ENCODE measurements around the gene RERE.

RERE gene

GRCh38 chr1:8467308-8467707 lies 350.1 kb downstream of the RERE start:
- TF ChIP-seq CTCF (IDR thresholded peaks at IDR 0.05; ENCODE audit: insufficient read depth, low read length, poor library complexity, severe bottlenecking) (no peak), EZH2phosphoT487 (conservative IDR thresholded peaks at IDR 0.05; ENCODE audit: low read length) (no peak)
- H3K27ac ChIP-seq (ENCODE audit: low read depth, low read length) = no peak overlapping the region

GRCh38 chr1:8465692-8466091 lies 351.7 kb downstream of the RERE start:
- Histone ChIP-seq H3K9ac (ENCODE audit: low read length) (no peak overlapping the region), H2AFZ (ENCODE audit: low read depth, low read length, severe bottlenecking) (no peak overlapping the region), H3K27me3 (ENCODE audit: low read length) (no peaks in the 10 kb centered on the region), H3K9me2 (replicated peaks; ENCODE audit: insufficient read depth, low read length) (no peaks in the 10 kb centered on the region), H3K36me3 (ENCODE audit: low read length) (no peaks in the 10 kb centered on the region), H4K20me1 (ENCODE audit: low read depth, low read length) (no peaks in the 10 kb centered on the region), H3K4me2 (ENCODE audit: low read depth, low read length, poor library complexity, severe bottlenecking) (no peak overlapping the region), H3K79me2 (ENCODE audit: insufficient read depth, low read length) (peaks cover 3% of the 10 kb centered on the region; the same call in 1 of the 2 replicates), H3K9me3 (ENCODE audit: insufficient read depth, low read length) (no peaks in the 10 kb centered on the region), H3K4me3 (ENCODE audit: insufficient read depth, low read length, poor library complexity, severe bottlenecking) (no peak overlapping the region), H3F3A (ENCODE audit: insufficient read depth) (no peaks in the 10 kb centered on the region), H3K27ac (ENCODE audit: low read depth, low read length) (no peak overlapping the region)
- TF ChIP-seq CTCF (IDR thresholded peaks at IDR 0.05; ENCODE audit: insufficient read depth, low read length, poor library complexity, severe bottlenecking) (no peak), EZH2phosphoT487 (conservative IDR thresholded peaks at IDR 0.05; ENCODE audit: low read length) (no peak)

More at GRCh38 chr1:8467308-8467707, 350.1 kb downstream of the RERE start:
- no peaks in the 10 kb centered on the region for H3K9me3 ChIP-seq (ENCODE audit: insufficient read depth, low read length)
- H4K20me1 ChIP-seq (ENCODE audit: low read depth, low read length) = no peaks in the 10 kb centered on the region
- no peaks in the 10 kb centered on the region for H3F3A ChIP-seq (ENCODE audit: insufficient read depth)
- no peaks in the 10 kb centered on the region for H3K9me2 ChIP-seq (replicated peaks; ENCODE audit: insufficient read depth, low read length)
- H3K4me3 ChIP-seq (ENCODE audit: insufficient read depth, low read length, poor library complexity, severe bottlenecking) = no peak overlapping the region
- no peaks in the 10 kb centered on the region for H3K36me3 ChIP-seq (ENCODE audit: low read length)
- peaks cover 12% of the 10 kb centered on the region; the same call in 1 of the 2 replicates for H3K79me2 ChIP-seq (ENCODE audit: insufficient read depth, low read length)
- H2AFZ ChIP-seq (ENCODE audit: low read depth, low read length, severe bottlenecking) = no peak overlapping the region
- H3K9ac ChIP-seq (ENCODE audit: low read length) = no peak overlapping the region
- no peaks in the 10 kb centered on the region for H3K27me3 ChIP-seq (ENCODE audit: low read length)
- H3K4me2 ChIP-seq (ENCODE audit: low read depth, low read length, poor library complexity, severe bottlenecking) = no peak overlapping the region

GRCh38 chr1:8465013-8465412 lies 352.4 kb downstream of the RERE start:
- Histone ChIP-seq H3K4me2 (ENCODE audit: low read depth, low read length, poor library complexity, severe bottlenecking) (no peak overlapping the region), H3K27ac (ENCODE audit: low read depth, low read length) (no peak overlapping the region)

More at GRCh38 chr1:8465013-8465412, 352.4 kb downstream of the RERE start:
- no peak overlapping the region for H3K4me3 ChIP-seq (ENCODE audit: insufficient read depth, low read length, poor library complexity, severe bottlenecking)
- H3F3A ChIP-seq (ENCODE audit: insufficient read depth) = no peaks in the 10 kb centered on the region
- H3K27me3 ChIP-seq (ENCODE audit: low read length) = no peaks in the 10 kb centered on the region
- H3K36me3 ChIP-seq (ENCODE audit: low read length) = no peaks in the 10 kb centered on the region
- no peak overlapping the region for H3K9ac ChIP-seq (ENCODE audit: low read length)
- no peaks in the 10 kb centered on the region for H3K9me2 ChIP-seq (replicated peaks; ENCODE audit: insufficient read depth, low read length)
- no peaks in the 10 kb centered on the region for H3K9me3 ChIP-seq (ENCODE audit: insufficient read depth, low read length)
- H3K79me2 ChIP-seq (ENCODE audit: insufficient read depth, low read length) = peaks cover 8% of the 10 kb centered on the region; the same call in 1 of the 2 replicates
- no peak overlapping the region for H2AFZ ChIP-seq (ENCODE audit: low read depth, low read length, severe bottlenecking)
- TF ChIP-seq CTCF (IDR thresholded peaks at IDR 0.05; ENCODE audit: insufficient read depth, low read length, poor library complexity, severe bottlenecking) = no peak
- TF ChIP-seq EZH2phosphoT487 (conservative IDR thresholded peaks at IDR 0.05; ENCODE audit: low read length) = no peak
- H4K20me1 ChIP-seq (ENCODE audit: low read depth, low read length) = no peaks in the 10 kb centered on the region

Data from SU-DHL-6 (cell line).